B cell (primary cell): ENCODE results near the gene THSD7B.

ENCODE experiments used
- CTCF ChIP-seq: fragments of 200-600 bp; IDR thresholded peaks from one replicate; pipeline ENCODE4 v1.8.0; 2022; ENCODE audit warnings: antibody characterized with exemption, mild to moderate bottlenecking
- EZH2 ChIP-seq: IDR thresholded peaks from 2 replicates; pipeline ENCODE4 v1.6.1; 2012; ENCODE audit warnings: borderline replicate concordance, low read depth, mild to moderate bottlenecking, moderate library complexity, low read length; ENCODE audit not compliant: insufficient read depth, poor library complexity, severe bottlenecking

GRCh38 chr2:137287913-137288639 lies 522.7 kb downstream of the THSD7B start:
- no peak for TF ChIP-seq CTCF
- no peak for TF ChIP-seq EZH2
